GM23248 (cell line): Measurements from ENCODE around the gene NEMP2.

Experiments used
- EZH2 ChIP-seq: fragments of 200-600 bp; sonication (generic); IDR thresholded peaks from 2 replicates; pipeline ENCODE4 v1.6.1; 2018; ENCODE audit warnings: antibody characterized with exemption, mild to moderate bottlenecking; ENCODE audit not compliant: insufficient read depth, poor library complexity, severe bottlenecking
- EZH2phosphoT487 ChIP-seq: fragments of 200-600 bp; sonication (generic); IDR thresholded peaks from 2 replicates; pipeline ENCODE4 v1.6.1; 2018; ENCODE audit warnings: antibody characterized with exemption, moderate library complexity, mild to moderate bottlenecking, low read depth; ENCODE audit not compliant: insufficient read depth

DNA sequence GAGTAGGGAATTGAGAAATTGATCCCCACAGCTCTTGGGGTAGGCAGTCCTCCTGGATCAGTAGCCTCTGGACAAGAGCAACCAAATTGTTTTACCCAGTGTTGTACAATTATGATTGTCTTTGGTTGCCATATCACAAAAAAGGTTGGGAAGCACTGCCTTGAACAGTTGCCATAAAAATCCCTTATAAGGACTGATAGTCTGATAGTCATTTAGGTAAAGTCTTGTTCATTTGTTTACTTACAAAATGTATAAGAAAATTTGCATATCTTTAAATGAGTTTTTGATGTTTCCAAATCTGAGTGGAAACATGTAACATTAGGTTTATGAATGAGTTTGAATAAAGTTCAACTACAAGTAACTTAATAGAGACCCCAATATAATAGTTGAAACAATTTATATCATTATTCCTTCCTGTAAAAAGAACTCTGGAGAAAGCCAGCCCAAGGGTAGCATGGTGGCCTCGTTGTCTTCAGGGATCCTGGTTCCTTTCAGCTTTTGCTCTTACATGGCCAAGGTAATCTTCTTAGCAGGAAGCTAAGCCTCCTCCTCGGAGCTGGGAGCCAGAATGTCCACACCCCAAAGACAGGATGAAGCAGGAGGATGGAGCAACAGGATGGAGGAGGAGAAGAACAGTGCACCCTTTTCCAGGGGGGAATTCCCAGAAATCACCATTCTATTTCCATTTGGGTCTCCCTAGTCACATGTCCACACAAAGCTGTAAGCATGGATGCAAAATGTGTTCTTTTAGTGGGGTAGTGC lies 35.7 kb upstream of the NEMP2 start:
- TF ChIP-seq EZH2phosphoT487 (no peak), EZH2 (no peak)
